PFSK-1 (cell line): ENCODE results near the gene FAM151B.

ENCODE experiments used
- POLR2AphosphoS5 ChIP-seq: IDR thresholded peaks from 2 replicates; pipeline ENCODE4 v1.6.1; 2012; ENCODE audit warnings: low read depth, mild to moderate bottlenecking, control low read depth, low read length, moderate library complexity
- REST ChIP-seq, 2 experiments: IDR thresholded peaks; 2 replicates each; pipeline versions ENCODE4 v1.6.1 to v1.8.0; 2011 to 2012; ENCODE audit warnings: low read depth in 2 of 2, low read length in 2 of 2, control low read depth in 1 of 2, inconsistent platforms in 1 of 2, mild to moderate bottlenecking in 1 of 2, moderate library complexity in 1 of 2; ENCODE audit not compliant: insufficient read depth in 1 of 2
- SIN3A ChIP-seq: IDR thresholded peaks from 2 replicates; pipeline ENCODE4 v1.6.1; 2012; ENCODE audit warnings: mild to moderate bottlenecking, low read length, moderate library complexity, borderline replicate concordance; ENCODE audit not compliant: insufficient read depth
- TAF1 ChIP-seq: IDR thresholded peaks from 2 replicates; pipeline ENCODE4 v1.6.1; 2012; ENCODE audit warnings: low read length, control low read depth, borderline replicate concordance; ENCODE audit not compliant: insufficient read depth

DNA sequence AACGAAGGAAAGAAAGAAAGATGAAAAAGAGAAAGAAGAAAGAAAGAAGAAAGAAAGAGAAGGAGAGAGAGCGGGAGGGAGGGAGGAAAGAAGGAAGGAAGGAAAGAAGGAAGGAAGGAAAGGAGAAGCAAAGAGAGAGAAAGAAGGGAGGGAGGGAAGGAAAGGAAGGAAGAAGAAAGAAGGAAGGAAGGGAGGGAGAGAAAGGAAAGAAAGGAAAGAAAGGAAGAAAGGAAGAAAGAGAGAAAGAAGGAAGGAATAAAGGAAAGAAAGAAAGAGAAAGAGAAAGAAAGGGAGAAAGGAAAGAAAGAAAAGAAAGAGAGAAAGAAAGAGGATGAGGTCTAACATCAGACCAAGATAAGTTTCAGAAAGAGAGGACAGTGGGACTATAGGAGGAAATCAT, 91.2 kb downstream of the FAM151B start:
- TF ChIP-seq REST (IDR thresholded peaks at IDR 0.05; ENCODE audit: insufficient read depth in 1 of 2, low read depth in 2 of 2, low read length in 2 of 2) (no peak), POLR2AphosphoS5 (no peak), TAF1 (no peak), SIN3A (no peak)
